ENCODE measurements around the gene FAM120B.

GRCh38 chr6:170420791-170421776 lies 114.5 kb downstream of the FAM120B start:
- TF ChIP-seq CTCF (IDR thresholded peaks at IDR 0.05) (no peak), POLR2AphosphoS5 (IDR thresholded peaks at IDR 0.05) (no peak)

Data from gastroesophageal sphincter (tissue), 3 donors.